ENCODE data around the gene HDAC4.

- TF ChIP-seq YY1 (IDR thresholded peaks at IDR 0.05; ENCODE audit: insufficient read depth, insufficient read length) (no peak), ZNF274 (IDR thresholded peaks at IDR 0.05; ENCODE audit: low read depth, low read length) (no peak), SUZ12 (IDR thresholded peaks at IDR 0.05; ENCODE audit: extremely low read depth, insufficient read depth, insufficient read length) (no peak)
Measured at GRCh38 chr2:239182981-239183791, 217.6 kb downstream of the HDAC4 start.
